Mesenchymal stem cell (in vitro differentiated cells and primary cell): ENCODE data around the gene CLTC.

Experiments used
- DNase-seq: peaks from one replicate; pipeline ENCODE4 v3.0.0-alpha.2; 2013
- H2AFZ ChIP-seq: one replicate; pipeline ENCODE4 v1.6.1; 2013; ENCODE audit warnings: low read depth, mild to moderate bottlenecking, control low read depth, inconsistent platforms, low read length, moderate library complexity
- H2AK5ac ChIP-seq: 2 replicates; pipeline ENCODE4 v1.6.1; 2013; ENCODE audit warnings: low read length, moderate library complexity, mild to moderate bottlenecking, inconsistent platforms; ENCODE audit not compliant: severe bottlenecking
- H2BK120ac ChIP-seq: one replicate; pipeline ENCODE4 v1.6.1; 2013; ENCODE audit warnings: low read depth, mild to moderate bottlenecking, inconsistent platforms, low read length, moderate library complexity
- H2BK12ac ChIP-seq, 2 experiments: one replicate each; pipeline ENCODE4 v1.6.1; 2013; ENCODE audit warnings: inconsistent platforms in 2 of 2, low read length in 2 of 2, mild to moderate bottlenecking in 2 of 2, moderate library complexity in 2 of 2, control low read depth in 1 of 2
- H2BK15ac ChIP-seq: one replicate; pipeline ENCODE4 v1.6.1; 2013; ENCODE audit warnings: mild to moderate bottlenecking, low read depth, inconsistent platforms; ENCODE audit not compliant: poor library complexity, severe bottlenecking
- H2BK5ac ChIP-seq: 2 replicates; pipeline ENCODE4 v1.6.1; 2013; ENCODE audit warnings: low read depth, mild to moderate bottlenecking, low read length, control low read depth, inconsistent platforms; ENCODE audit not compliant: poor library complexity, severe bottlenecking
- H3K14ac ChIP-seq, 2 experiments: one replicate each; pipeline ENCODE4 v1.6.1; 2013; ENCODE audit warnings: inconsistent platforms in 2 of 2, low read length in 2 of 2, control low read depth in 1 of 2, mild to moderate bottlenecking in 1 of 2, moderate library complexity in 1 of 2
- H3K18ac ChIP-seq, 2 experiments: one replicate each; pipeline ENCODE4 v1.6.1; 2013; ENCODE audit warnings: inconsistent platforms in 2 of 2, low read length in 2 of 2, control low read depth in 1 of 2, low read depth in 1 of 2, mild to moderate bottlenecking in 1 of 2
- H3K23ac ChIP-seq, 2 experiments: one replicate each; pipeline ENCODE4 v1.6.1; 2013; ENCODE audit warnings: inconsistent platforms in 2 of 2, low read length in 2 of 2, mild to moderate bottlenecking in 2 of 2, moderate library complexity in 2 of 2, control low read depth in 1 of 2
- H3K27ac ChIP-seq: 2 replicates; pipeline ENCODE4 v1.5.1; 2013; ENCODE audit warnings: mild to moderate bottlenecking, moderate library complexity, low read length, control low read depth, inconsistent platforms; ENCODE audit not compliant: poor library complexity, severe bottlenecking
- H3K27me3 ChIP-seq, 2 experiments: 2 replicates each; pipeline versions ENCODE4 v1.6.1 to v1.7.0; 2013; ENCODE audit warnings: low read length in 2 of 2, mild to moderate bottlenecking in 2 of 2, moderate library complexity in 2 of 2, control low read depth in 1 of 2, inconsistent platforms in 1 of 2; ENCODE audit not compliant: control insufficient read depth in 1 of 2, insufficient read depth in 1 of 2
- H3K36me3 ChIP-seq, 2 experiments: 2 replicates each; pipeline versions ENCODE4 v1.6.1 to v1.7.0; 2013; ENCODE audit warnings: low read length in 2 of 2, control low read depth in 1 of 2, inconsistent platforms in 1 of 2, low read depth in 1 of 2, mild to moderate bottlenecking in 1 of 2; ENCODE audit not compliant: insufficient read depth in 2 of 2, control insufficient read depth in 1 of 2
- H3K4ac ChIP-seq, 2 experiments: one replicate each; pipeline ENCODE4 v1.6.1; 2013; ENCODE audit warnings: inconsistent platforms in 2 of 2, low read length in 2 of 2, mild to moderate bottlenecking in 2 of 2, moderate library complexity in 2 of 2, control low read depth in 1 of 2, low read depth in 1 of 2
- H3K4me1 ChIP-seq: 2 replicates; pipeline ENCODE4 v1.6.1; 2013; ENCODE audit warnings: low read depth, low read length, control low read depth; ENCODE audit not compliant: control insufficient read depth, insufficient read depth
- H3K4me2 ChIP-seq: 2 replicates; pipeline ENCODE4 v1.6.1; 2013; ENCODE audit warnings: low read length, mild to moderate bottlenecking, inconsistent platforms; ENCODE audit not compliant: poor library complexity, severe bottlenecking
- H3K4me3 ChIP-seq, 2 experiments: 2 replicates each; pipeline versions ENCODE4 v1.5.1 to v1.7.0; 2013; ENCODE audit warnings: low read length in 2 of 2, mild to moderate bottlenecking in 2 of 2, control low read depth in 1 of 2, low read depth in 1 of 2; ENCODE audit not compliant: insufficient read depth in 1 of 2
- H3K79me1 ChIP-seq: replicated peaks from 2 replicates; pipeline ENCODE4 v1.6.1; 2013; ENCODE audit warnings: mild to moderate bottlenecking, control low read depth, low read length, inconsistent platforms; ENCODE audit not compliant: poor library complexity, severe bottlenecking
- H3K9ac ChIP-seq: 2 replicates; pipeline ENCODE4 v1.7.0; 2013; ENCODE audit warnings: mild to moderate bottlenecking, low read length, moderate library complexity
- H3K9me3 ChIP-seq: 2 replicates; pipeline ENCODE4 v1.7.0; 2013; ENCODE audit warnings: mild to moderate bottlenecking, low read length; ENCODE audit not compliant: control insufficient read depth
- H4K8ac ChIP-seq: one replicate; pipeline ENCODE4 v1.6.1; 2013; ENCODE audit warnings: inconsistent platforms, mild to moderate bottlenecking, low read length, moderate library complexity
- H4K91ac ChIP-seq: one replicate; pipeline ENCODE4 v1.6.1; 2013; ENCODE audit warnings: mild to moderate bottlenecking, low read length, inconsistent platforms
- WGBS: methylation state at CpG from one replicate; pipeline ENCODE4 v1.1.7; 2013; ENCODE audit warnings: mixed read lengths; 5-methylcytosine and 5-hydroxymethylcytosine counted together

Gene CLTC

DNA sequence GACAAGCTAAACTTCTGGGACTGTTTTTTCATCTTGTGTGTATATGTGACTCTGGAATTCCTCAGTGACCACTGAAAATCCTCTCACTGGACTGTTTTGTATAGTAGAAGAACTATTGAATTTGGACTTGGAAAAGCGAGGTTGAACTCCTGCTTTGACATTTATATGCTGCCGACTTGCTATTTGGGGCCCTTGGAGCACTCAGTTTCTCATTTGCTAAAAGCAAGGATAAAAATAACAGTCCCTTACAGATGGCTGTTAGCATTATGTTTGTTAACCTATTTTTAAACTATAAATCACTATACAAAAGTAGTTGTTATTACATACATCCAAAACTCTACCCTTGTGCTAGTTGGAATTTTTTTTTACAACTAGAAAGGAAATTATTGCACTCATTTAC, 96.7 kb downstream of the CLTC start:
- Histone ChIP-seq H2AK5ac (no peak overlapping the region), H3K4me3 (no peak overlapping the region), H3K79me1 (peaks cover 11% of the 10 kb centered on the region), H2AFZ (no peak overlapping the region), H4K8ac (no peak overlapping the region), H3K27me3 (no peaks in the 10 kb centered on the region), H3K36me3 (peaks cover 0 to 7% of the 10 kb centered on the region in 2 experiments), H3K27ac (no peak overlapping the region), H2BK120ac (no peak overlapping the region), H3K4me2 (no peak overlapping the region), H3K23ac (no peak overlapping the region), H3K14ac (no peak overlapping the region), H3K4me1 (no peaks in the 10 kb centered on the region), H3K9me3 (no peaks in the 10 kb centered on the region), H2BK5ac (no peak overlapping the region), H3K18ac (no peak overlapping the region), H2BK12ac (no peak overlapping the region), H2BK15ac (no peak overlapping the region), H4K91ac (no peak overlapping the region), H3K9ac (no peak overlapping the region), H3K4ac (no peak overlapping the region)
- WGBS = 100% methylated on average over 1 of the region's 2 CpGs
- DNase-seq = no peak

DNA sequence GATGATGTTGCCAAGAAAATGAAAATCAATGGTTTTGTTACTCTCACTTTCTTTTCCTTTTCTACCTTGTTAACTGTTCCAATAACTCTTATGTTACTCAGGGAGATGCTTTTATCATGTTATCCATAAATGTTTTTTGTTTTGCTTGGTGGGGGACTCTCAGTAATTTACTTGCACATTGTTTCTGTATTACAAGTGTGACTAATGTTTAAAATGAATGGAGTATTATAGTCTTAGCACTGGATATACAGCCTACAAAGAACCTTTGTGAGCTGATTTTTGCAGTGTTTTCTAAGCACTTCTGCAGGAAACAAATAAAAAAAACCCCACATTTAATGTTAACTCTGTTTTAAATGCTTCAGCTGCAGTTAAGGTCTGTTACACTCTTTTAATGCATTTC, 99.8 kb downstream of the CLTC start:
- no peak overlapping the region for H3K4ac ChIP-seq

DNA sequence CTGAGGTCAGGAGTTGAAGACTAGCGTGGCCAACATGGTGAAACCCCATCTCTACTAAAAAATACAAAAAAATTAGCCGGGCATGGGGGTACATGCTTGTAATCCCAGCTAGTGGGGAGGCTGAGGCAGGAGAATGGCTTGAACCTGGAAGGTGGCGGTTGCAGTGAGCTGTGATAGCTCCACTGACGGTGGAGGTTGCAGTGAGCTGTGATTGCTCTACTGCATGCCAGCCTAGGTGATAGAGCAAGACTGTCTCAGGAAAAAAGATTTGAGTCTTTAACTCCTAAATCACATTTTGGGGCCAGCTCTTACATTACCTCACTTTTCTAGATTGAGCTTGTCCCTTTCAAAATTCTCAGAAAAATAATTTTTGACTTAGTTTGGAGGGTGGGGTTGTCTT, 102.9 kb downstream of the CLTC start:
- no peak overlapping the region for H2BK120ac ChIP-seq
- H3K9ac ChIP-seq = no peak overlapping the region
- H4K8ac ChIP-seq = no peak overlapping the region
- no peak overlapping the region for H3K27ac ChIP-seq
- H2AK5ac ChIP-seq = no peak overlapping the region
- H3K18ac ChIP-seq = no peak overlapping the region
- H3K14ac ChIP-seq = no peak overlapping the region
- DNase-seq = no peak
- no peaks in the 10 kb centered on the region for H3K36me3 ChIP-seq
- H3K4me2 ChIP-seq = no peak overlapping the region
- H2BK5ac ChIP-seq = no peak overlapping the region
- peaks cover 1% of the 10 kb centered on the region for H3K4me1 ChIP-seq
- H4K91ac ChIP-seq = no peak overlapping the region
- no peak overlapping the region for H3K4me3 ChIP-seq
- H2BK15ac ChIP-seq = no peak overlapping the region
- no peak overlapping the region for H3K4ac ChIP-seq
- no peak overlapping the region for H3K23ac ChIP-seq
- no peak overlapping the region for H2BK12ac ChIP-seq
- peaks cover 19% of the 10 kb centered on the region for H3K79me1 ChIP-seq
- 100% methylated on average over 2 of the region's 4 CpGs for WGBS
- no peaks in the 10 kb centered on the region for H3K9me3 ChIP-seq
- no peaks in the 10 kb centered on the region for H3K27me3 ChIP-seq
- H2AFZ ChIP-seq = no peak overlapping the region

More for the DNA sequence above, 99.8 kb downstream of the CLTC start:
- Histone ChIP-seq H3K9ac (no peak overlapping the region), H3K23ac (no peak overlapping the region), H2AK5ac (no peak overlapping the region), H3K4me1 (no peaks in the 10 kb centered on the region), H4K8ac (no peak overlapping the region), H3K9me3 (no peaks in the 10 kb centered on the region), H2BK12ac (no peak overlapping the region), H4K91ac (no peak overlapping the region), H3K27me3 (no peaks in the 10 kb centered on the region), H3K14ac (no peak overlapping the region), H2BK120ac (no peak overlapping the region), H3K18ac (no peak overlapping the region), H3K79me1 (peaks cover 19% of the 10 kb centered on the region), H3K4me3 (no peak overlapping the region), H3K27ac (no peak overlapping the region), H2AFZ (no peak overlapping the region), H3K36me3 (peaks cover 0 to 7% of the 10 kb centered on the region in 2 experiments), H3K4me2 (no peak overlapping the region), H2BK5ac (no peak overlapping the region), H2BK15ac (no peak overlapping the region)
- DNase-seq = no peak

DNA sequence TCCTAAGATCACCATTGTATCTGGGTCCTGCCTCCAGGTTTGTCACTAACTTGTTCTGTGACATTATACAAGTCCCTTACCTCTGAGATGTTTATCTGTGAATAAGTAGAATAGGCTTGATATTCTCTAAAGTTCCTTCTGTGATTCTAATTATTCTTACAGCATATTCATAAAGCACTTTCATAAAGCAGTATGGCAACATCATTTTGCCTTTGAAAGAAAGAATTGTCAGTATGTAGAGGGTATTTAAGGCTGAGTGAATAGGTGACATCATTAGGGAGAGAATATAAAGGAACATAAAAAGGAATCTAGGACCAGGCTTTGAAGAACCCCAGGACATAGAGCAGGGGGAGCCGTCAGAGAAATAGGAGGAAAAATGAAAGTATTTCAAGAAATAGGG, 103.3 kb downstream of the CLTC start:
- Histone ChIP-seq H3K4me3 (no peak overlapping the region), H2AK5ac (no peak overlapping the region), H4K8ac (no peak overlapping the region), H2BK15ac (no peak overlapping the region), H3K18ac (no peak overlapping the region), H3K23ac (no peak overlapping the region), H3K9me3 (no peaks in the 10 kb centered on the region), H3K4me1 (peaks cover 1% of the 10 kb centered on the region), H3K36me3 (no peaks in the 10 kb centered on the region), H3K9ac (no peak overlapping the region), H2BK12ac (no peak overlapping the region), H3K4me2 (no peak overlapping the region), H3K27me3 (no peaks in the 10 kb centered on the region), H2BK5ac (no peak overlapping the region), H2BK120ac (no peak overlapping the region), H2AFZ (no peak overlapping the region), H3K14ac (no peak overlapping the region), H4K91ac (no peak overlapping the region), H3K27ac (no peak overlapping the region), H3K79me1 (peaks cover 19% of the 10 kb centered on the region), H3K4ac (no peak overlapping the region)
- no peak for DNase-seq
- WGBS = 96% methylated on average over 1 of the region's 1 CpG
